ENCODE results near the gene SCRN1.

- TF ChIP-seq SIN3A (IDR thresholded peaks at IDR 0.05; ENCODE audit: borderline replicate concordance, insufficient read depth, low read length) = no peak
- TF ChIP-seq POLR2AphosphoS5 (IDR thresholded peaks at IDR 0.05; ENCODE audit: low read depth, low read length) = no peak
- no peak for TF ChIP-seq TAF1 (IDR thresholded peaks at IDR 0.05; ENCODE audit: borderline replicate concordance, insufficient read depth, low read length)
These were observed 42.9 kb upstream of the SCRN1 start for GRCh38 chr7:30032310-30033125.
